Keratinocyte (primary cell): ENCODE measurements around the gene TGM5. TPM values are rescaled to one million over a fixed set of nuclear protein-coding genes. Genes with fewer than 3 reads are reported as not detected.

Source experiments
- DNase-seq: peaks from one replicate; pipeline ENCODE4 v3.0.0-alpha.2; 2011; ENCODE audit warnings: low read depth, missing footprints, low spot score
- FAIRE-seq: peaks from 2 replicates; lab custom pipeline; 2011; peaks lifted over from hg19 to GRCh38; lab: Jason Lieb, UNC
- H2AFZ ChIP-seq: 2 replicates; pipeline ENCODE4 v1.6.0; 2012; ENCODE audit warnings: low read length, control low read depth, inconsistent platforms; ENCODE audit not compliant: control insufficient read depth
- H3K27ac ChIP-seq: 2 replicates; pipeline ENCODE4 v1.5.1; 2011; ENCODE audit warnings: low read length; ENCODE audit not compliant: control insufficient read depth, insufficient read depth
- H3K27me3 ChIP-seq: 3 replicates; pipeline ENCODE4 v1.6.0; 2011; ENCODE audit warnings: low read length; ENCODE audit not compliant: control insufficient read depth, insufficient read depth; ENCODE audit errors: extremely low read depth
- H3K36me3 ChIP-seq, 2 experiments: 2 replicates in 1 of 2; 3 replicates in 1 of 2; pipeline ENCODE4 v1.5.1; 2011; ENCODE audit warnings: low read length in 2 of 2, mild to moderate bottlenecking in 1 of 2; ENCODE audit not compliant: control insufficient read depth in 2 of 2, insufficient read depth in 2 of 2; ENCODE audit errors: extremely low read depth in 1 of 2
- H3K4me1 ChIP-seq: 3 replicates; pipeline ENCODE4 v1.5.1; 2011; ENCODE audit warnings: low read length; ENCODE audit not compliant: control insufficient read depth, insufficient read depth; ENCODE audit errors: extremely low read depth
- H3K4me2 ChIP-seq: 3 replicates; pipeline ENCODE4 v1.6.0; 2011; ENCODE audit warnings: low read depth, low read length; ENCODE audit not compliant: control insufficient read depth, insufficient read depth; ENCODE audit errors: extremely low read depth
- H3K4me3 ChIP-seq, 3 experiments: fragments of 200-600 bp in 1 of 3; sonication (generic) in 1 of 3; 2 replicates in 2 of 3; 3 replicates in 1 of 3; pipeline ENCODE4 v1.5.1; 2011 to 2016; ENCODE audit warnings: low read length in 3 of 3, mild to moderate bottlenecking in 3 of 3, control low read depth in 2 of 3, inconsistent platforms in 1 of 3, low read depth in 1 of 3, mixed read lengths in 1 of 3, mixed run types in 1 of 3, moderate library complexity in 1 of 3; ENCODE audit not compliant: control insufficient read depth in 2 of 3, insufficient read depth in 2 of 3; ENCODE audit errors: extremely low read depth in 1 of 3
- H3K79me2 ChIP-seq: 2 replicates; pipeline ENCODE4 v1.6.0; 2012; ENCODE audit warnings: low read length; ENCODE audit not compliant: control insufficient read depth, insufficient read depth
- H3K9ac ChIP-seq: 3 replicates; pipeline ENCODE4 v1.6.0; 2011; ENCODE audit warnings: low read length; ENCODE audit not compliant: control insufficient read depth, insufficient read depth; ENCODE audit errors: extremely low read depth
- H3K9me1 ChIP-seq: 3 replicates; pipeline ENCODE4 v1.6.0; 2011; ENCODE audit warnings: low read length; ENCODE audit not compliant: control insufficient read depth, insufficient read depth; ENCODE audit errors: extremely low read depth
- H3K9me3 ChIP-seq: 2 replicates; pipeline ENCODE4 v1.5.1; 2012; ENCODE audit warnings: low read depth, low read length; ENCODE audit not compliant: control insufficient read depth
- H4K20me1 ChIP-seq: 3 replicates; pipeline ENCODE4 v1.6.0; 2011; ENCODE audit warnings: low read length; ENCODE audit not compliant: control insufficient read depth, insufficient read depth; ENCODE audit errors: extremely low read depth
- CTCF ChIP-seq, 3 experiments: IDR thresholded peaks in 1 of 3; conservative IDR thresholded peaks in 1 of 3; optimal IDR thresholded peaks in 1 of 3; 2 replicates in 2 of 3; 3 replicates in 1 of 3; pipeline versions ENCODE3 to v1.5.1; 2011; ENCODE audit warnings: low read length in 3 of 3, mild to moderate bottlenecking in 3 of 3, moderate library complexity in 2 of 3, control low read depth in 1 of 3, inconsistent platforms in 1 of 3; ENCODE audit not compliant: insufficient read depth in 2 of 3; ENCODE audit errors: extremely low read depth in 1 of 3
- EZH2 ChIP-seq: IDR thresholded peaks from one replicate; pipeline ENCODE4 v1.6.1; 2012; ENCODE audit warnings: inconsistent platforms, mild to moderate bottlenecking, low read length, moderate library complexity
- dilution Hi-C: fragments of 300-500 bp; cut with MboI; formaldehyde crosslinking; loops from one replicate; pipeline ENCODE4 v1.7.0; 2020; ENCODE audit warnings: low sequenced_read_pairs; ENCODE audit not compliant: extremely low pct_ligation_motif_present
- polyA plus RNA-seq, 5 experiments: library from polyadenylated mRNA; depleted of rRNA in 3 of 5; stranded (reverse) in 3 of 5; stranded (forward) in 1 of 5; unstranded in 1 of 5; fragments of >200 nt; gene quantifications; 1 replicate in 1 of 5; 2 replicates in 3 of 5; 3 replicates in 1 of 5; pipeline versions ENCODE4 v1.2.1 to v1.2.3, GENCODE V29; 2011 to 2012; ENCODE audit warnings: missing spikeins in 2 of 5, low read depth in 1 of 5, low replicate concordance in 1 of 5

The TGM5 gene
- polyA plus RNA-seq, 1 donor (not counting 4 experiments of a cell fraction or from before 2014, with no cell fraction given): not detected

GRCh38 chr15:43189296-43189695, 77.4 kb downstream of the TGM5 start:
- no peak overlapping the region for H3K27ac ChIP-seq
- TF ChIP-seq EZH2 (no peak), CTCF (optimal IDR thresholded peaks at IDR 0.05 in 1 of 3, IDR thresholded peaks at IDR 0.05 in 1 of 3, conservative IDR thresholded peaks at IDR 0.05 in 1 of 3; ENCODE audit: extremely low read depth in 1 of 3, insufficient read depth in 2 of 3, low read length in 3 of 3) (no peak)
- no peak overlapping the region for H3K4me2 ChIP-seq
- H4K20me1 ChIP-seq: no peaks in the 10 kb centered on the region
- DNase-seq (no peak), FAIRE-seq (no peak)
- dilution Hi-C loops: no loop called here
- peaks cover 2% of the 10 kb centered on the region for H3K79me2 ChIP-seq
- H3K4me1 ChIP-seq: peaks cover 9% of the 10 kb centered on the region
- H3K9me3 ChIP-seq: no peaks in the 10 kb centered on the region
- no peaks in the 10 kb centered on the region for H3K27me3 ChIP-seq
- H3K4me3 ChIP-seq: no peak overlapping the region
- H3K36me3 ChIP-seq: peaks cover 15 to 17% of the 10 kb centered on the region in 2 experiments
- H3K9me1 ChIP-seq: no peaks in the 10 kb centered on the region
- H3K9ac ChIP-seq: no peak overlapping the region
- no peak overlapping the region for H2AFZ ChIP-seq

- Histone ChIP-seq H3K27me3 (no peaks in the 10 kb centered on the region), H3K27ac (no peak overlapping the region), H2AFZ (no peak overlapping the region), H3K9me3 (no peaks in the 10 kb centered on the region), H3K9me1 (no peaks in the 10 kb centered on the region), H3K79me2 (peaks cover 2% of the 10 kb centered on the region), H3K4me3 (no peak overlapping the region), H3K36me3 (peaks cover 12 to 14% of the 10 kb centered on the region in 2 experiments), H3K4me1 (peaks cover 9% of the 10 kb centered on the region), H3K9ac (no peak overlapping the region), H4K20me1 (no peaks in the 10 kb centered on the region), H3K4me2 (no peak overlapping the region)
- FAIRE-seq: no peak
- no peak for TF ChIP-seq EZH2
- TF ChIP-seq CTCF (optimal IDR thresholded peaks at IDR 0.05 in 1 of 3, IDR thresholded peaks at IDR 0.05 in 1 of 3, conservative IDR thresholded peaks at IDR 0.05 in 1 of 3; ENCODE audit: extremely low read depth in 1 of 3, insufficient read depth in 2 of 3, low read length in 3 of 3): peak in 2 of 3 experiments; percentile 35 to 60
- DNase-seq: peak; percentile 41
- dilution Hi-C loops: no loop called here
Observed at GRCh38 chr15:43187544-43188155, 79.1 kb downstream of the TGM5 start.
